GM19035 (cell line): ENCODE results near the gene BOLA1.
A peak's percentile ranks its signal among the peaks of the same experiment; 100 is the strongest.
"Not testable (repeated sequence)": the region's sequence is repeated elsewhere in the genome, so short reads cannot be mapped to it uniquely, and the experiment has no call there.

ENCODE experiments used
- ATAC-seq: cut with Tn5 transposase; IDR thresholded peaks from one replicate; pipeline ENCODE4 v1.9.1; 2021; ENCODE audit not compliant: unreplicated experiment

BOLA1 gene

DNA sequence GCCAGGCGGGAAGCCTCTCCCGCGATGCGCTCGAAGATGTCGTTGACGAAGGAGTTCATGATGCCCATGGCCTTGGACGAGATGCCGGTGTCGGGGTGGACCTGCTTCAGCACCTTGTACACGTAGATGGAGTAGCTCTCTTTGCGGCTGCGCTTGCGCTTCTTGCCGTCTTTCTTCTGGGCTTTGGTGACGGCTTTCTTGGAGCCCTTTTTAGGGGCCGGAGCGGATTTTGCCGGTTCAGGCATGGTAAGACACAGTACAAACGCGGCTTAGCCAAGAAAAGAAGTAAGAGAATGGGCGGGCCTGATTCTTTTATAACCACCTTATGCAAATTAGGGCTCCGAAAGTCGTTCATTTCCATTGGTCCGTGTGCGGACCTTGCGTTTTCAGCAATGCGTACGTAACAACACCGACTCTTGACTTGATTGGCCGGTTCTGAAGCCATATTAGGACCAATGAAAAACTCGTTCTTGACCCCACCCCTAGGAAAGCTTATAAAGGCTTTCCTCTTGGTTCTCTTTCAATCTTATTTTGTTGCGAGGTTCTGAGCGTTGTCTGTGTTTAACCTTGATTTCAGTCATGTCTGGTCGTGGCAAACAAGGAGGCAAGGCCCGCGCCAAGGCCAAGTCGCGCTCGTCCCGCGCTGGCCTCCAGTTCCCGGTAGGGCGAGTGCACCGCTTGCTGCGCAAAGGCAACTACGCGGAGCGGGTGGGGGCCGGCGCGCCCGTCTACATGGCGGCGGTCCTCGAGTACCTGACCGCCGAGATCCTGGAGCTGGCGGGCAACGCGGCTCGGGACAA, 12.8 kb upstream of the BOLA1 start:
- ATAC-seq: peak; percentile 59

GRCh38 chr1:149887196-149887455, 12.2 kb upstream of the BOLA1 start:
- ATAC-seq: not testable (repeated sequence)

GRCh38 chr1:149887456-149888246, 11.7 kb upstream of the BOLA1 start:
- ATAC-seq: peak; percentile 50

GRCh38 chr1:149888247-149888998, 10.9 kb upstream of the BOLA1 start:
- peak; percentile 14 for ATAC-seq

DNA sequence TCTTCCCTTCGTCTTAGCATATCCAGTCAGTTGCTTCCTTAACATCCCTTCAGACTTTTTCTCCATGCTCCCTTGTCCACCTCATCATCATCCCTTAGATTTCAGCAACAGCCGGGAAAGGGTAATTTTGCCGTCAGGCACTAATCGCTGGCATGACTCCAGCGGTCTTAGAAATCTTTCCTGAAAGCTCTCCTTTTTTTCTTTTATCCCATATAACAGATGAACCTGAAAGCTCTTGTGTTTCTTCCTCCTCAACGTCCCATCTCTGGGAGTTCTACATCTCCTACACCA, 10.4 kb upstream of the BOLA1 start:
- ATAC-seq: no peak

GRCh38 chr1:149896575-149896974, 2.8 kb upstream of the BOLA1 start:
- no peak for ATAC-seq

DNA sequence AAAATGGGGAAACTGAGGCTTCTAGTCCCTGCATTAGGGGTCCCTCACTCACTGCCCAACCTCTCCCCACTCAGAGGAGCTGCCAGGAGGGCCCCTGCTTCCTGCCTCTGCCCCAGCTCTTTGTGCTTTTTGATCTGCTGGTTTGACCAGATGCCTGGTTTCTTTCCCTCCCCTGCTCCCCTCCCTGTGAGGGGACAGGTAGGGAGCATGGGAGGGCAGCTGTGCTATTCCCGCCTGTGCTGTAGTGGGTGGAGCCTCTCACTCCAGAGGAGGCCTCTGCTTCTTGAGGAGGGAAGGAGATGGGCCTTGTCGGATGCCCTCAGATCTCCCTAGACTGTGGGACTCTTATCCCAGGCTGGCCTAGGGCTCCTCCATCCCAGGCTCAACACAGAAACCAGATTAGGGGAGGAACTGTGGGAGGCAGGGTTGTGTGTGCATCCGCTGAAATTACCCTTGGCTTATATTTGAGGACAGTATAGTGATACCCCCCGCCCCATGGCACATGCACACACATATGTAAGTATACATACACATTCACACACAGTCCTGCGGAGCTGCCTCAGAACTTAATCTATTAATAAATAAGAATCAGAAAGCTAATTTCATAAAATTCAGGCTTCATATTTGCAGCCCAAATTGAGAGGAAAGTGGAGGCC, 4.6 kb downstream of the BOLA1 start:
- ATAC-seq: no peak

DNA sequence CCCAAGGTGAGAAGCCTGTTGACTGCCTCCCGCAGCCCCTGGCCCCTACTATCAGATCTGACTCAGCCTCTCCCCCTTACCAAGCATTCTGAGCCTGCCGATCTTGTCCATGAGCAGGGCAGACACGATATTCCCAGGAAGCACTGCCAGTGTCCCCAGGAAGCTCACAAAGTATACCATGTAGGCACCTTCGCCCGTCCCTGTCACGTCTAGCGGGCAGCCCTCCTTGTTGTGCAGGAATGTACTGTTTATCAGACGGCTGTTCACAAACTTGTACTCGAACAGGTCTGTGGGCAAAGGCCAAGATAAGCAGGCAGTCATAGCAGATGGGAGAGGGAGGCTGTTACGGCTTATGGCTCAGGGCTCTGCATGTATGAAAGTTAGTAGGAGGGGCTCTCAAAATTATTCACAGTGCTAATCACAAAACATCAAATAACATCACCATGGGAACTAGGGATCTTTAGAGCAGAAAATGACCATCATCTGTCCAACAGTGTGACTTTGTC, 7.3 kb downstream of the BOLA1 start:
- no peak for ATAC-seq

- ATAC-seq: no peak
Measured at GRCh38 chr1:149914545-149914944, 15.2 kb downstream of the BOLA1 start.

GRCh38 chr1:149915429-149916192, 16.2 kb downstream of the BOLA1 start:
- ATAC-seq: no peak

GRCh38 chr1:149916193-149916897, 17.0 kb downstream of the BOLA1 start:
- no peak for ATAC-seq

- ATAC-seq: no peak
Measured at GRCh38 chr1:149916898-149917252, 17.5 kb downstream of the BOLA1 start.

- ATAC-seq: no peak
Measured at GRCh38 chr1:149917571-149918144, 18.3 kb downstream of the BOLA1 start, which contains the start of gene SV2A. TSS of gene SV2A (minus strand) at chr1:149917844. CDS start at chr1:149913840, 4,004 bp downstream.

GRCh38 chr1:149923626-149924025, 24.3 kb downstream of the BOLA1 start:
- no peak for ATAC-seq

GRCh38 chr1:149925345-149925744, 26.0 kb downstream of the BOLA1 start:
- no peak for ATAC-seq

DNA sequence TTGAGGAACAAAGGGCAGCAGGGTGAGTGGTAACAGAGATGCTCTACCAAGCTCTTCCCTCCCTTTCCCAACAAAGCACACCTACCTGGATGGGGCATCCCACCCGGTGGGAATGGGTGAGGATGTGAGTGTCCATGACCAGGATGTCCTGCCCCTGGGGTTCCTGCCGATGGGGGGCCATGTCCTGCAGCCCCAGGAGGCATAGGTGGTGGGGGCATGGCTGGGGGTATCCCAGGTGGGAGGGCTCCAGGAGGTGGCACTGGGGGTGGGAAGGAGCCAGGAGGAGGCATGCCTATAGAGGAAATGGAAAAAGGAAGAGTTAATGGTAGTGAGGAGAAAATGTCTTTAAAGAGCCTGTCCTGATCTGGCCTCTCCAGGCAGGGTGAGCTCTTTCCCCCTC, 26.4 kb downstream of the BOLA1 start:
- ATAC-seq: no peak

DNA sequence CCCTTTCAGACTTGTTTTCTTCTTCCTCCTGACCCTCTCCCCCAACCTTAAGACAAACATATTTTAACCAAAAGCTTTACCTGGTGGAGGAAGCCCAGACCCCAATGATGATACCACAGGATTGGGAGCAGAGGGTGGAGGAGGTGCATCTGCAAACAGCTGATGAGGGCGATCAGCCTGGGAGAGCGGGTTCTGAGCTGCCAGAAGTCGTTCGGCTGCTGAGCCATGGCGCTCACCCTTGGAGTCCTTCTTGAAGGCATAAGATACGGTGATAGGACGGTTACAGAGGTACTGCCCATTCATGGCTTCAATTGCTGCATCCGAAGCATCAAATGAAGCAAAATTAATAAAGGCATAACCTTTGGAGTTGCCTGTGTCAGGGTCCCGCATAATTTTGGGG, 26.9 kb downstream of the BOLA1 start:
- ATAC-seq: no peak

- ATAC-seq: no peak
Measured at GRCh38 chr1:149927056-149927562, 27.7 kb downstream of the BOLA1 start.
